Endothelial cell of hepatic sinusoid (primary cell): ENCODE data around the gene TSPAN3.

Experiments
- in situ Hi-C: cut with HindIII; loops from 2 replicates; pipeline ENCODE4 v1.10.0; 2017; ENCODE audit warnings: low sequenced_read_pairs

Gene TSPAN3

GRCh38 chr15:77025083-77025901 is 45.6 kb downstream of the TSPAN3 start:
- in situ Hi-C loops: no loop called here

- in situ Hi-C loops: no loop called here
These were observed 46.4 kb downstream of the TSPAN3 start for GRCh38 chr15:77024273-77025082.

- in situ Hi-C loops: no loop called here
These were observed 47.2 kb downstream of the TSPAN3 start for GRCh38 chr15:77023576-77024272.

GRCh38 chr15:77022646-77023575 is 48.0 kb downstream of the TSPAN3 start:
- in situ Hi-C loops: no loop called here

GRCh38 chr15:77021803-77022381 is 49.0 kb downstream of the TSPAN3 start:
- in situ Hi-C loops: no loop called here

- in situ Hi-C loops: no loop called here
These were observed 49.8 kb downstream of the TSPAN3 start for GRCh38 chr15:77021088-77021481.

GRCh38 chr15:77020348-77021087 is 50.4 kb downstream of the TSPAN3 start:
- in situ Hi-C loops: no loop called here

- in situ Hi-C loops: no loop called here
These were observed 51.2 kb downstream of the TSPAN3 start for GRCh38 chr15:77019521-77020331.

GRCh38 chr15:77018796-77019505 is 52.0 kb downstream of the TSPAN3 start:
- in situ Hi-C loops: no loop called here

GRCh38 chr15:77017761-77018720 is 52.9 kb downstream of the TSPAN3 start:
- in situ Hi-C loops: no loop called here

GRCh38 chr15:77017091-77017660 is 53.7 kb downstream of the TSPAN3 start:
- in situ Hi-C loops: no loop called here

GRCh38 chr15:77016321-77016695 is 54.6 kb downstream of the TSPAN3 start:
- in situ Hi-C loops: no loop called here

- in situ Hi-C loops: no loop called here
These were observed 55.1 kb downstream of the TSPAN3 start for GRCh38 chr15:77015646-77016320.

- in situ Hi-C loops: no loop called here
These were observed 56.5 kb downstream of the TSPAN3 start for GRCh38 chr15:77014132-77015081.

GRCh38 chr15:77013776-77014131 is 57.2 kb downstream of the TSPAN3 start:
- in situ Hi-C loops: no loop called here
